DOHH2 (cell line): ENCODE measurements around the gene KCNJ3.

Experiments
- CTCF ChIP-seq: fragments of 200-600 bp; sonication (generic); IDR thresholded peaks from one replicate; pipeline ENCODE4 v1.5.1; 2014; ENCODE audit warnings: antibody characterized with exemption, mild to moderate bottlenecking, low read depth, low read length; ENCODE audit not compliant: poor library complexity, severe bottlenecking
- EZH2phosphoT487 ChIP-seq: fragments of 200-600 bp; sonication (generic); IDR thresholded peaks from 2 replicates; pipeline ENCODE4 v1.6.1; 2017; ENCODE audit warnings: borderline replicate concordance, mild to moderate bottlenecking, antibody characterized with exemption, low read length, moderate library complexity, mixed read lengths

GRCh38 chr2:154698296-154698720 lies at the start of gene KCNJ3:
- TF ChIP-seq CTCF (no peak), EZH2phosphoT487 (no peak)
